Upper lobe of left lung (tissue), 4 donors: ENCODE results near the gene SLC24A1.

Source experiments
- CTCF ChIP-seq, 6 experiments: fragments of 450-650 bp in 4 of 6; fragments of 200-600 bp in 2 of 6; sonication (generic) in 2 of 6; IDR thresholded peaks; one replicate each; pipeline ENCODE4 v1.5.1; 2016 to 2019; ENCODE audit warnings: antibody characterized with exemption in 6 of 6
- POLR2A ChIP-seq, 4 donors: fragments of 450-650 bp; IDR thresholded peaks; one replicate each; pipeline ENCODE4 v1.5.1; 2016 to 2017; ENCODE audit warnings: antibody characterized with exemption in 4 of 4, mild to moderate bottlenecking in 2 of 4
- POLR2AphosphoS5 ChIP-seq, 2 donors: sonication (generic); formaldehyde crosslinking; IDR thresholded peaks; one replicate each; pipeline ENCODE4 v1.5.1; 2017; ENCODE audit warnings: antibody characterized with exemption in 2 of 2

GRCh38 chr15:65612616-65612946, 9.2 kb upstream of the SLC24A1 start:
- no peak for TF ChIP-seq POLR2AphosphoS5 (IDR thresholded peaks at IDR 0.05)
- TF ChIP-seq POLR2A (IDR thresholded peaks at IDR 0.05), result no peak
- no peak for TF ChIP-seq CTCF (IDR thresholded peaks at IDR 0.05)
